IPS-18a (cell line): ENCODE results near the gene ZNF460.
"Not testable (repeated sequence)": the region's sequence is repeated elsewhere in the genome, so short reads cannot be mapped to it uniquely, and the experiment has no call there.

ENCODE experiments used
- H3K27ac ChIP-seq: one replicate; pipeline ENCODE4 v1.5.1; 2013; ENCODE audit warnings: low read length
- H3K27me3 ChIP-seq: one replicate; pipeline ENCODE4 v1.6.1; 2013; ENCODE audit warnings: mild to moderate bottlenecking, low read length; ENCODE audit not compliant: control insufficient read depth, insufficient read depth
- H3K36me3 ChIP-seq: one replicate; pipeline ENCODE4 v1.6.1; 2013; ENCODE audit warnings: low read depth, low read length; ENCODE audit not compliant: control insufficient read depth
- H3K4me1 ChIP-seq: one replicate; pipeline ENCODE4 v1.6.1; 2013; ENCODE audit warnings: low read depth, low read length; ENCODE audit not compliant: control insufficient read depth
- H3K4me3 ChIP-seq: one replicate; pipeline ENCODE4 v1.5.1; 2013; ENCODE audit warnings: low read length
- H3K9ac ChIP-seq: one replicate; pipeline ENCODE4 v1.6.1; 2013; ENCODE audit warnings: mild to moderate bottlenecking, low read length, moderate library complexity
- H3K9me3 ChIP-seq: one replicate; pipeline ENCODE4 v1.6.1; 2013; ENCODE audit warnings: low read depth, low read length; ENCODE audit not compliant: control insufficient read depth

The ZNF460 gene

GRCh38 chr19:57249329-57249728 is 31.0 kb upstream of the ZNF460 start:
- H3K27me3 ChIP-seq: no peaks in the 10 kb centered on the region
- no peak overlapping the region for H3K9ac ChIP-seq
- peaks cover 56% of the 10 kb centered on the region for H3K36me3 ChIP-seq
- no peak overlapping the region for H3K27ac ChIP-seq
- no peaks in the 10 kb centered on the region for H3K4me1 ChIP-seq
- no peak overlapping the region for H3K4me3 ChIP-seq
- no peaks in the 10 kb centered on the region for H3K9me3 ChIP-seq

GRCh38 chr19:57253767-57254166 is 26.5 kb upstream of the ZNF460 start:
- H3K9me3 ChIP-seq, H3K4me3 ChIP-seq, H3K27ac ChIP-seq, H3K27me3 ChIP-seq, H3K9ac ChIP-seq, H3K4me1 ChIP-seq: not testable (repeated sequence)
- H3K36me3 ChIP-seq: peaks cover 46% of the 10 kb centered on the region

DNA sequence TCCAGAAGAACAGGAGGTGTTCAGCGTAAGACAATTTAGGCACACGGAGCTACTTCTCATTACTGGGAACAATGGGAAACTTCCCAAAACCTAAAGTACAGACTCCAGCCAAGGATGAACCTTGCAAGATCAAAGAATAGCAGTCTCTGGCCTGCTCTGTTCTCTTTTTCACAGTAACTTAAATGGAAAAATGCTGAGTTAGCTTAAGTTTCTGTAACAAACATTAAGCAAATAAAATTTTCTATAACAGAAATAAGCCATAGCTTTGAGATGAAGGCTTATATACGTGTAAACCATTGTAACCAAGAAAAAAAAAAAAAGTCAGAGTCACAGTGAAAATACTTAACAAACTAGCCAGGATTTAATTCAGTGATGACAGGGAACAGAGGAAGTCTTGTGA is 18.2 kb upstream of the ZNF460 start:
- no peak overlapping the region for H3K9ac ChIP-seq
- no peak overlapping the region for H3K4me3 ChIP-seq
- peaks cover 5% of the 10 kb centered on the region for H3K4me1 ChIP-seq

GRCh38 chr19:57263244-57263741 is 17.0 kb upstream of the ZNF460 start:
- Histone ChIP-seq H3K27me3 (no peaks in the 10 kb centered on the region), H3K4me1 (peaks cover 5% of the 10 kb centered on the region), H3K27ac (no peak overlapping the region), H3K9ac (no peak overlapping the region), H3K9me3 (no peaks in the 10 kb centered on the region), H3K36me3 (peaks cover 2% of the 10 kb centered on the region), H3K4me3 (no peak overlapping the region)

More for the DNA sequence above, 18.2 kb upstream of the ZNF460 start:
- Histone ChIP-seq H3K9me3 (no peaks in the 10 kb centered on the region), H3K27me3 (no peaks in the 10 kb centered on the region), H3K36me3 (peaks cover 2% of the 10 kb centered on the region), H3K27ac (no peak overlapping the region)

GRCh38 chr19:57267291-57267690 is 13.0 kb upstream of the ZNF460 start:
- Histone ChIP-seq H3K4me1 (peaks cover 5% of the 10 kb centered on the region), H3K4me3 (no peak overlapping the region), H3K9ac (no peak overlapping the region), H3K9me3 (no peaks in the 10 kb centered on the region), H3K27me3 (no peaks in the 10 kb centered on the region), H3K36me3 (no peaks in the 10 kb centered on the region), H3K27ac (no peak overlapping the region)

DNA sequence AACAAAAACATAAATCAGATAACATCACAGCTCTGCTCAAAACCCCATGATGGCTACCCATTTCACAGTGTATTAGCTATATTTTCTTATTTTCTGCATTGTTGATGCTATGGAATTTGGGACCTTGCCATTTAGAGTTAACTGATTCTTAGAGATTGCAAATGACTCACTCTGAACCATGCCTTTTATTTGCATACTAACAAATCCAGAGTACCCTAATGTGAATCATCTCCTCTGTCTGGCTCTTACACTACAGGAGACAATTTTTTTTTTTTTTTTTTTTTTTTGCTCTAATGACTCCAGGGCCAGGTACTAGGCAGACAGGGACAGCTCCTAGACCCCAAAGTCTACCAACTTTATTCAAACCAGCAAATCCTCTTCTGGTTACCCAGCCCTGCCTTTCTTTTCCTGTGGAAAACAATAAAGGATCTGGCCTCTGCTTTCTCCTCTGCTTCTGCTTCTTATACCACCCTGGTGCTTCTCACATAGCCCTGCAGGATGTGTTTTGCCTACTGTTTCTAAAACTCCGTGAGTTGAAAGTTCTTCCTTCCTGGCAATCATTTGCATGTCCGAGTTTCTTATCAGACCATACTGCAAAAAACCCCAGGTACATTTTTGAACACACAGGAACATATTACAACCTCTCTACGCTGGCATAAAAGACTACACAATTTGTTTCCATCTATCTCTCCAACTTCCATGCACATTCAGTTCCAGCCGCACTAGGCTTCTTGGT is 10.6 kb upstream of the ZNF460 start:
- H3K27ac ChIP-seq: no peak overlapping the region
- no peak overlapping the region for H3K4me3 ChIP-seq
- no peak overlapping the region for H3K9ac ChIP-seq
- no peaks in the 10 kb centered on the region for H3K9me3 ChIP-seq
- no peaks in the 10 kb centered on the region for H3K27me3 ChIP-seq
- H3K36me3 ChIP-seq: no peaks in the 10 kb centered on the region
- no peaks in the 10 kb centered on the region for H3K4me1 ChIP-seq

DNA sequence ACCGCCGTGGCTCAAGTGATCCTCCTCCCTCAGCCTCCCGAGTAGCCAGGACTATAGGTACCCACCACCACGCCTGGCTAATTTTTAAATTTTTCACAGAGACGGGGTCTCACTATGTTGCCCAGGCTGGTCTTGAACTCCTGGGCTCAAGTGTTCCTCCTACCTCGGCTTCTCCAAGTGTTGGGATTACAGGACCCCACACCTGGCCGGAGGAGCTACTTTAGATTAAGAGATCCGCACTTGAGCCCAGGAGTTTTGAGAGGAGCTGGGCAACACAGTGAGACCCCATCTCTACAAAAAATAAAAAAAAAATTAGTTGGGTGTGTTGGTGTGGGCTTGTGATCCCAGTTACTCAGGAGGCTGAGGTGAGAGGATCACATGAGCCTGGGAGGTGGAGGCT is 9.0 kb upstream of the ZNF460 start:
- Histone ChIP-seq H3K27me3 (no peaks in the 10 kb centered on the region), H3K9me3 (no peaks in the 10 kb centered on the region), H3K4me1 (no peaks in the 10 kb centered on the region), H3K9ac (no peak overlapping the region), H3K27ac (no peak overlapping the region), H3K36me3 (no peaks in the 10 kb centered on the region), H3K4me3 (no peak overlapping the region)

DNA sequence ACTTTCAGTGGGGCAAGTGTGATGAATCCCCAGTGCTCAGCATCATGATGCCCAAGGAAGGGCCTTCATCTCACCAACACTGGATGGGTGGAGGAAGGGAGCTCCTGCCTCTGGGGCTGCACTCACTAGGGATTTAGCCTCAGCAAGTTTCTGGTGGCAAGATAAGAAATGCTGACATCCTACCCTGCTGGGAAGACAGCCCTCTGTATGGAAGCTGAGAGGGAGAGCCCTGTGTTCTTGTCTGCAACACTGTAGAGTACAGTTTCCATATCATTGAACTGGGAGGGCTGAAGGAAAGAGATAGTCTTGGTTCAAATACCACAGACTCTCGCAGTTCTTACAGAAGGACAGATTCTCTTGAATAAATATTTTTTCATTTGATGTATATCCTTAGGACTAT is 7.3 kb upstream of the ZNF460 start:
- Histone ChIP-seq H3K9ac (no peak overlapping the region), H3K36me3 (no peaks in the 10 kb centered on the region), H3K4me1 (no peaks in the 10 kb centered on the region), H3K27ac (no peak overlapping the region), H3K4me3 (no peak overlapping the region), H3K27me3 (no peaks in the 10 kb centered on the region), H3K9me3 (no peaks in the 10 kb centered on the region)

- Histone ChIP-seq H3K4me3 (no peak overlapping the region), H3K27me3 (no peaks in the 10 kb centered on the region), H3K4me1 (peaks cover 6% of the 10 kb centered on the region), H3K9me3 (no peaks in the 10 kb centered on the region), H3K27ac (no peak overlapping the region), H3K36me3 (no peaks in the 10 kb centered on the region), H3K9ac (no peak overlapping the region)
These were observed 3.9 kb upstream of the ZNF460 start for GRCh38 chr19:57276430-57276829.

DNA sequence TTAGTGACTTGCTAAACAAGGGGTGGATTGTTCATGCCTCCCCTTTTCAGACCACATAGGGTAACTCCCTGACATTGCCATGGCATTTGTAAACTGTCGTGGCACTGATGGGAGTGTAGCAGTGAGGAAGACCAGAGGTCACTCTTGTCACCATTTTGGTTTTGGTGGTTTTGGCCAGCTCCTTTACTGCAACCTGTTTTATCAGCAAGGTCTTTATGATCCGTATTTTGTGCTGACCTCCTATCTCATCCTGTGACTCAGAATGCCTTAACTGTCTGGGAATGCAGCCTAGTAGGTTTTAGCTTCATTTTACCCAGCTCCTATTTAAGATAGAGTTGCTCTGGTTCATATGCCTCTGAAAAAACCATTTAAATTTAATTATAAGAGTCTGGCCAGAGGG is 1.8 kb upstream of the ZNF460 start:
- H3K9me3 ChIP-seq, H3K9ac ChIP-seq, H3K27me3 ChIP-seq, H3K4me3 ChIP-seq, H3K36me3 ChIP-seq, H3K27ac ChIP-seq: not testable (repeated sequence)
- peaks cover 10% of the 10 kb centered on the region for H3K4me1 ChIP-seq

GRCh38 chr19:57279418-57280164 is 694 bp upstream of the ZNF460 start:
- H3K27ac ChIP-seq: peak overlapping the region; percentile 100
- H3K27me3 ChIP-seq: no peaks in the 10 kb centered on the region
- H3K9me3 ChIP-seq: no peaks in the 10 kb centered on the region
- peak overlapping the region; percentile 100 for H3K9ac ChIP-seq
- peak overlapping the region; percentile 100 for H3K4me3 ChIP-seq
- H3K4me1 ChIP-seq: peaks cover 10% of the 10 kb centered on the region
- peaks cover 17% of the 10 kb centered on the region for H3K36me3 ChIP-seq
